Measurements from ENCODE around the gene COX10.
"Not testable (repeated sequence)": the region's sequence is repeated elsewhere in the genome, so short reads cannot be mapped to it uniquely, and the experiment has no call there.

Gene COX10

GRCh38 chr17:14236032-14236431, 166.7 kb downstream of the COX10 start:
- intact Hi-C loops (cut with DNase I); DNase-seq: not testable (repeated sequence)

DNA sequence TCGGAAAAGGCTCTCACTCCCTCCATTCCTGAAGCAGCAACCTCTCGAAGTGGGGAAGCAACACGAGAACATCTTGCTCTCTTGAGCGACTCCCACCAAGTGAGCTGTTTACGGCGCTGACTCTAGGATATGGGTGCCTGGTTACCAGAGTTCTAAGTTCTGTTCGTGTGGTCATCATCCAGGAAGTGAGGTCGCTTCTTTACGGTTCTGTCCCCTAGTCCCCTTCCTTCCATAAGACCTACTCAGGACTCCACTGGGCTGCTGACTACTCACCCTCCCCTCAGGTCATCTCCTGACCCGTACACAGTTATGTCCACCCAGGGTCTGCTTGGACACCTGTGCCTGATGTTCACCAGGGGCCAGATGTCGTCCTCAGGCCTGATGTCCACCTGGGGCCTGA, 167.5 kb downstream of the COX10 start, which contains the start of gene CDRT15:
TSS of gene CDRT15 (minus strand) at position 101 of the 400 bp plus-strand sequence. CDS start at position 72, 29 bp downstream.
- DNase-seq; intact Hi-C loops (cut with DNase I): not testable (repeated sequence)

DNA sequence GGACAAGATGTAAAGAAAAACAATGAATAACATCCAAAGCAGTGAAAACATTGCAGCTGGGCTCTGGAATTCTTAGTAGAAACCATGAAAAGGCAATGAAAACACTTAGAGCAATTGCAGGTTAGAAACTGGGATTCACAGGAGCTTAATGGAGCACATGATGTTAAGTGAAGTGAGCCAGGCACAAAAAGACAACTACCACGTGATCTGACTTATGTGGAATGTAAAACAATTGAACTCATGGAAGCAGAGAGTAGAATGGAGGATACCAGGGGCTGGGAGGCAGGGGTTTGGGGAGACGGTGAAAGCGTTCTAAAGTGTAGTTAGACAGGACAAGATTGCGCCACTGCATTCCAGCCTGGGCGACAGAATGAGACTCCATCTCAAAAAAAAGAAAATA, 170.0 kb downstream of the COX10 start:
- intact Hi-C loops (cut with DNase I); DNase-seq: not testable (repeated sequence)

GRCh38 chr17:14245002-14245401, 175.7 kb downstream of the COX10 start:
- no peak for DNase-seq
- intact Hi-C loops (cut with DNase I) = no loop called here

- no peak for DNase-seq
- intact Hi-C loops (cut with DNase I) = no loop called here
Observed at GRCh38 chr17:14245629-14246028, 176.3 kb downstream of the COX10 start.
